Measurements from ENCODE around the gene MSH5.

The MSH5 gene

DNA sequence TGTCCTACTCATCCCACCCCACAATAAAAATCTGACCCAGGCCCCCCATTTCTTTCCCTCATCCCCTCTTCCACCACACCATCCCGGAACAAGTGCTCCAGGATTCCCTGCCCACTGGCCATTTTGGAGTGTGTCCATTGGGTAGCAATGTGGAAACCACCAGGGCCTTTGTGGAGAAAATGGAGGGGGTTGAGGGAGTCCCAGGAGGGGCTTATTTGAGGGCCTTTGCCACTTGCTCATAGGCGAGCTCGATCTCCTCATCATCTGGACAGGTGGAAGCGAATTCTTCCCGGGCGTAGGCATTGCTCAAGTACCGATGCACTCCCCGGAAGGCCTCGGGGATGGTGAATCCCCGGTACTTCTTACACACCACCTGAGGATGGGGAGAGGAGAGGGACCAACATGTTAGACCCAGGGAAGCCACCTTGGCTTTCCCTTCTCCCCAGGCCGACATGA, 9.1 kb upstream of the MSH5 start:
- DNase-seq = no peak

DNA sequence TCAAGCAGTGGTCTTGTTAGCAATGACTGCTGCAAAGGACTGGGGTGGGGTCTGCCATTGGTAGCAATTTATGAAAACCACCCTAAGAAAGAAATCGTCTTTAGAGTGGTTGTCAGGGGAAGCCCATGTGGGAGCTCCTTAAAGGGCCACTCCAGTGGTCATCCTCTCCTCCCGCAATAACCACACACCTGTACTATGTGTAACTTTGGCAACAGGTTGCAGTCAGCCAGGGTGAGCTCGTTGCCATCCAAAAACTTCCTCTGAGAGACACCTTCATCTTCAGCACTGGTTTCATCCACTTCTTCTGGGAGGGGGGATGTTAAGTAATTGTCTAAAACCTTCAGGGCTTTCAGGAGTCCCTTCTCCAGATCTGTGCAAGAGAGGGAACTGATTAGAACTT, 7.8 kb upstream of the MSH5 start:
- DNase-seq = no peak

DNA sequence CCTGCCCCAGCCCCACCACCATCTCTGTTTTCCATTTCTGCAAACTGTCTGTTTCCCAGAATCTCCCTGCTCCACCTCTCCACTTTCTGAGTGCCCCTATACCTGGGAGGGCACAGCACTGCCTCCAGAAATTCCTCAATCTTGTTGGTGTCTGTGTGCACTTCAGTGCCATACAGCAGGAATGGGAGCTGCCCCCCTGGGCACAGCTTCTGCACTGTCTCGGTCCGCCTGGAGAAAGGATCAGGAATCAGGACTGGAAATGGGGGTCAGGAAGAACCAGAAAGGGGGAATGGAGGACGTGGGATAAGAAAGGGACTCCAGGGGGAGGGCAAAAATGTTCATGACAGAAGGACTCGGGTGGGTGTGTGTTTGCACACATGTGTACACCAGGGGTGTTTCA, 6.1 kb upstream of the MSH5 start:
- no peak for DNase-seq

DNA sequence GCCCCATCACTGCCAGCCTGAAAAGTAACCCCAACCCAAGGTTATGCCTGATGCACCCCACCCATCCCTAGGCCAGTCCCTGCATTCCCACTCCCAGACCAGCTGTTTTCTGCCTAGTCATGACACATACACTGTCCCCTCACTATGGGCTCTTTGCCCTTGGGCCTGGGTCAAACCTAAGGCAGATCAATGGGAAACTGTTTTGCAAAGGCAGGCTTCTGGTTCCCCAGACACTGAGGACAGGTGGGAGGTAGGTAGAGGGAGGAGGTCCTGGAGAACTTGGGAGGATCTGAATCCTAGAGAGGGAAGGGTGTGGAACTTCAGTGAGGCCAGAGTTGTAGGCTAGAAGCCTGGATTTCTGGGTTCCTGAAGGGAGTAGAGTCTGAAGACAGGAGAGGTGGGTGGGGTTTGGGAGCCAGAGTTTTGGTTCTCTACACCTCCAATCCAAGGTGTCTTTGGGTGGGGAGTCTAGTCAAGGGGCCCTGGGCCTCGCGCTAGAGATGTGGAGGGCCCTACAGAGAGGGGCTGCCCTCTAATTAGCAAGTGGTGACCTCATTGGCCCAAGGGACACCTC, 5.5 kb upstream of the MSH5 start:
- DNase-seq = no peak

DNA sequence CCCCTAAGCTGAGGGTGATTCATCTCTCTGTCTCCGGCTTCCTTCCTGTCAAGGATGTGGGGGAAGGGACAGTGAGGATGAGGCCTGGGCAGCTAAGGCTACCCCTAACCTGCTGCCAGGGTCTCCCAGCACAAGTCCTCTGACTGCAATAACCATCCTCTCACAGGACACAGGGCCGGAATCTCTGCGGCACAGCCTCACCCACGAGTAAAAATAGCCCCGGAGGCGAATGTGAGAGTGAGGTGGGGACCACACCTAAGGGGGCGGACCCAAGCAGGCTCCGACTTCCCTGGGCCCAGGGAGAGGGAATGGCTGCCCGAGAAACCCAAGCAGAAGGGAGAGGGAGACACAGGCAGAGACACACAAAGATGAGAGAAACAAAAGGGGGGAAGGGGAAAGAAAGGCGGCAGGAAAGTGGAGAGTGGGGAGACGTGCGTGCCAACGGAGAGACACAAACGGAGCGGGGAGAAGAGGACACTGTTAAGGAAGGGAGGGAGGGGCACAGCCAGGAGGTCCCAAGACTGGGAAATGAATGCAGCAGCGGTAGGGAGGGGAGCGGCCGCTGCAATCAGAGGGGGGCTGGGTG, 4.9 kb upstream of the MSH5 start:
- DNase-seq = peak; percentile 52 to 61

DNA sequence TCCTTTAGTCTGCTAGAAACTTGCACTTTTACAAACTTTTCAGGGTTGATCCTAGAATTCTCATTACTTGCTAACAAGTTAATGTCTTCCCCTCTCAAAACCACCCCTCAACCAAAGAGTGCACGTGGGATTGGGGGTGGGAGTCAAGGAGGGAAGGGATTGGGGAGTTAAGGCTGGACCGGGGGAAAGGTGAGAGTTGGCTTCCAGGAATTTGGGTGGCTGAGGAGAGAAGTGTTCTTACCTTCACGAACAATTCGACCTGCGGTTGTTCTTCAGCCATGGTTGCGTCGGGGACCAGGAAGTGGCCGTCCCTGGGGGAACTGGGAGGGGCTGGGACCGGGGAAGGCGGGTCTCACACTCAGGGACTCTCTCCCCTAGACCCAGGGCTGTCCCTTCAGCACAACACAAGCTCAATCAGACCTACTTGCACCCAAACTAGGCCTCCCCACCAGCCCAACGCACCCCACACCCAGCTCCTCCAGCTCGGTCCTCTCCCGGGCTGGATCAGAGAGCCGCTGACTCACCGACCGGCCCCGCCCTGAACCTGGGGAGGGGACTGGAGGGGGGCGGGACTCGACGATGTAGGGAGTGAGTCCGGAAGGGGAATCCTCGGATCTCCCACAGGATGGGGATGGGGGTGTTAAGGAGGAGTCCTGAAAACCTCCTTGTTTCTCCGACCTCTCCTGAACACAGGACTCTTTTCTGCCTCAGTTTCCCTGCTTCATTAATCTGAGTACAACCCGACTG, 3.6 kb upstream of the MSH5 start, which contains the start of gene CLIC1:
Gene CLIC1 (minus strand): TSS at position 510 of the 747 bp plus-strand sequence. CDS start 230 bp downstream, at position 280.
- peak; percentile 82 to 87 for DNase-seq

DNA sequence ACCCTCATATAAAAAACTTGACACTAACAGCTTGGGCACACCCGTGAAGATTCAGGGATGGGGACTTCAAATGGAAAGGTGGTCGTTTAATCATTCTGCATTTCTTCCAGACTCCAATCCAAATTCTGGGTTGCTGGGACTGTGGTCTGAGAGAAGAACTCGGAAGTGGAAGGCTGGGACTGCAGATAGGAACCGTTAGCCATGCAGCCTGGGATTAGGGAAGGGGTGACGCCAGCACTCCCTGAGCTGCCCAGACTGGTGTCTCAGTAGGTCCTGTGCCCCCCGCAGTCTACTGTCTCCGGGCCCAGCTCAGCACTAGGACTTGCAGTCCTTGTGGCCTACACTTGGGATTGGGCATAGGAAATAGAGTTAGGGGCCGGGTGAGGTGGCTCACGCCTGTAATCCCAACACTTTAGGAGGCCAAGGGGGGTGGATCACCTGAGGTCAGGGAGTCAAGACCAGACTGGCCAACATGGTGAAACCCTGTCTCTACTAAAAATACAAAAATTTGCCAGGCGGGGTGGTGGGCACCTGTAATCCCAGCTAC, 3.0 kb upstream of the MSH5 start:
- no peak for DNase-seq

DNA sequence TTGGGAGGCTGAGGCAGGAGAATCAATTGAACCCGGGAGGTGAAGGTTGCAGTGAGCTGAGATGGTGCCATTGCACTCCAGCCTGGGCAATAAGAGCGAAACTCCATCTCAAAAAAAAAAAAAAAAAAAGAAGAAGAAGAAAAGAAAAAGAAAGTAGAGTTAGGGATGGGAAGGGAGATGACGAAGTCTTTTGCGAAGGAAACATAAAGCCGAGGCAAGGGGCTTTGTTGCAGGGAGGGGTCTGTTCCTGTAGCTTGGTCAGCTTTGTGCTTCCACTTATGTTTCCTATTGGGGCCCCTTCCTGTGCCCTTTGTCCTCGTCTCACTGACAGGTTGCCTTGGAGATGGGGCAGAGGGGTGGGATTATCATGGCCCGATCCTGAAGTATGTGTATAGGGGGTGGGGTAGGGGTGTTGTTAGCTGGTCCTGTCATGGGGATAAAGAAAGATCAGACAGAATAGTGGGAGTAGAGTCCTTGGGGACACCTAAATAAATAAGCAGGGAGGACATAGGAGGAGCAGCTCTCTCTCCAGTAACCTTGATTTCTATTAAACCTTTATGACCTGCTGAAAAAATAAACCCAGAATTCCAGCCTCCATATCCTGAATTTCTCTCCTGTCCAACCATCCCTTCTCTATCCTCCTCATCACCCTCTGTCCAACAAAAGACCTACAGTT, 2.4 kb upstream of the MSH5 start:
- DNase-seq = no peak

DNA sequence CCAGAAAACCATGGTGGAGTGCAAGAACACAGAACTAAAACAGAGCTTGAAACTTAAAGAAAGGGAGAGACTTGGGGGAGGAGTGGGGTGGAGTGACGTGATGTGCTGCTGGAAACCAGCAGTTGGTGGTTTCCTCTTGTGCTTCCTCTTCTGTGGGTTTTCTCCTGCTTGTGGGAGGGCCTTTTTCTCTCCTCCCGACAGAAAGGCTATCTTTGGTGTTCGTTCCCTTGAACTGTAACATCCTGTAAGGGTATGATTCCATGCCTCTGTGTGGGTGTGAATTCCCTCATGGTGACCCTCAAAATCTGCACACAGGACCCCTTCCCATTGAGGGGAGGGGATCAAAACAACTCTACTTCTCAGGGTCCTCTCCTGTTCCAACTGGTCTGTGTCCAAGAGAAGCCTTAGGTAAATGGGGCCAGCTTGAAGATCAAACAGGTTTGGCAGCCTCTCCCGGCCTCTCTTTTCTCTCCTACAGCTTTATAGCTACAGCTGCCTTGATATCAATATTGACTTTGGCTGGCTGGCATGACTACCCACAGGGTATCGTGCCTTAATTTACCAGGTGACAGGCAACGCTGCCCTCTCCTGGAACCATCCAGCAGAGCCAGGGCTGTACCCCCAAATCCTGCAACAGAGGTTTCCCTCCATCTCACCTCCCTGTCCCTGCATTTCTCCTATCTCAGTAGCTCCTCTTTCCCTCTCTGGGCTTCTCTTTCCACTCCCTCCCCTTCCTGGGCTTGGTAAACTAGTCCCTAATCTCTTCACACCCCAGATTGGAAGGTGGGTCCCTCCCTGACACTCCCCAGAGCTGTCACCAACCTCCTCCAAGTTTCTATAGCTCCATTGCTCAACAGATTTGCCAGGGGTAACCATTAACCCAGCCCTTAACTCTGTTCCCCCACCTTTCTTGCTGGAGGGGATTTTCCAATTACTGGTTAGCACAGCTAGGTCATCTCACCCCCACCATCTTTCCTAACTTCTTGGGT, 1.5 kb upstream of the MSH5 start:
- peak; percentile 61 to 63 for DNase-seq

DNA sequence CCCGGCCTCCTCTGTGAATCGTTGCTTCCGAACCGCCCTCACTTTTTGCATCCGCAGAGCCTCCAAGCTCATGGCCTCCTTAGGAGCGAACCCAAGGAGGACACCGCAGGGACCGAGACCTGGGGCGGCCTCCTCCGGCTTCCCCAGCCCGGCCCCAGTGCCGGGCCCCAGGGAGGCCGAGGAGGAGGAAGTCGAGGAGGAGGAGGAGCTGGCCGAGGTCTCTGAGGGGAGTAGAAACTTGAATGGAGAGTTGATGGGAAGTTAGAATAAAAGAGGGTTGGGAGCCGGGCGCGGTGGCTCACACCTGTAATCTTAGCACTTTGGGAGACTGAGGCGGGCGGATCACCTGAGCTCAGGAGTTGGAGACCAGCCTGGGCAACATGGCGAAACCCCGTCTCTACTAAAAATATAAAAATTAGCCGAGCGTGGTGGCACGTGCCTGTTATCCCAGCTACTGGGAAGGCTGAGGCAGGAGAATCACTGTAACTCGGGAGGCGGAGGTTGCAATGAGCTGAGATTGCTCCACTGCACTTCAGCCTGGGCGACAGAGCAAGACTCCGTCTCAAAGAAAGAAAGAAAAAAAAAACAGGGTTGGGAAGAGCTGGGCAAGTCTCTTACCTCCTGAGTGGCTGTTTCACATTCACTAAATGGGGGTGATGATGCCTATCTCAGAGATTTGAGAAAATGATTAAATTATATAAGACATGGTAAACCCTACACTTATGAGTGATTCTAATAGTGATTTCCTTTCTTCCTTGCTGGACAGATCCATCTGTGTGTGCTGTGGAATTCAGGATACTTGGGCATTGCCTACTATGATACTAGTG, 805 bp downstream of the MSH5 start:
- no peak for DNase-seq

DNA sequence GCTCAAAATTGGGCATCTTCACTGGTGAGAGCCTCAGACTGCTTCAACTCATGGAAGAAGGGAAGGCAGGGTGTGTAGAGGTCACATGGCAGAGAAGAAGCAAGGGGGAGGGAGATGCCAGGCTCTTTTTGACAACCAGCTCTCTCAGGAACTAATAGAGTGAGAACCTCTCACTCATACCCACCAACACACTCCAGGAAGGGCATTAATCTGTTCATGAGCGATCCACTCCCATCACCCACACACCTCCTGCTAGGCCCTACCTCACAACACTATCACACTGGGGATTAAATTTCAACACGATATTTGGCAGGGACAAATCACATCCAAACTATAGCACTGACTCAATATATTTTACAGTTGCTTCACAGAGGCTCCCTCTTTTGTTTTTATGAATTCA, 2.0 kb downstream of the MSH5 start:
- DNase-seq = no peak

DNA sequence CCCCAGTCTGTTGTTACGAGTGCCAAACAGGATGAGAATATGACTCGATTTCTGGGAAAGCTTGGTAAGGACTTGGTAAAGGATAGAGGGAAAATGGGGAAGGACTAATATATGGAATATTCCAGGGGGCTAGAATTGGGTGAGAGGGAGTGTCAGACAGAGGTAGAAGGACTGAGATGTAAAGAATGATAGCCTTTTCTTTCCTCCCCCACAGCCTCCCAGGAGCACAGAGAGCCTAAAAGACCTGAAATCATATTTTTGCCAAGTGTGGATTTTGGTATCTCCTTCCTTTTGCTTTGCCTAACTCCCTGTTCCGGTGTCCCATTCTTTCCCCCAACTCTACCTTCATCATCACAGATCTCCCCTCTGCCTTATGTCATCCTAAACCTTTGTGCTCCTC, 3.1 kb downstream of the MSH5 start:
- DNase-seq = no peak

DNA sequence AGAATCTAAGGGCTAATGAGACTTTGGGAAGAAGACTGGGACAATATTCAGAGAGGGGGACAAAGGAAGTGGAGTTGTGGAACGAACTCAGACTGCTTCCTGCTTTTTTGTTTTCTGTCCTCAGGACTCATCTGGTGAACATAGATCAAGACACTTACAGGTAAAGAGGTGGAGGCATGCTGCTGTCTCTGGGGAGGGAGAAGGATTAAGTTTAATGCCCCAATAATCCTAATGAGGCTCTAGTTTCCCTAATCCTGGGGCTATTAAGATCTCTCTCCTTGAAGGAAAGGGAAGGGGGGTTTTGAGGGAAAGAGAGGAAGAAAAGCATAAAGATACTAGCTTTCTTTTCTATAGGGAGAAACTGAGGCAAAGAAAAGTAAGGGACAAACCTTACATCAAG, 4.6 kb downstream of the MSH5 start:
- no peak for DNase-seq

DNA sequence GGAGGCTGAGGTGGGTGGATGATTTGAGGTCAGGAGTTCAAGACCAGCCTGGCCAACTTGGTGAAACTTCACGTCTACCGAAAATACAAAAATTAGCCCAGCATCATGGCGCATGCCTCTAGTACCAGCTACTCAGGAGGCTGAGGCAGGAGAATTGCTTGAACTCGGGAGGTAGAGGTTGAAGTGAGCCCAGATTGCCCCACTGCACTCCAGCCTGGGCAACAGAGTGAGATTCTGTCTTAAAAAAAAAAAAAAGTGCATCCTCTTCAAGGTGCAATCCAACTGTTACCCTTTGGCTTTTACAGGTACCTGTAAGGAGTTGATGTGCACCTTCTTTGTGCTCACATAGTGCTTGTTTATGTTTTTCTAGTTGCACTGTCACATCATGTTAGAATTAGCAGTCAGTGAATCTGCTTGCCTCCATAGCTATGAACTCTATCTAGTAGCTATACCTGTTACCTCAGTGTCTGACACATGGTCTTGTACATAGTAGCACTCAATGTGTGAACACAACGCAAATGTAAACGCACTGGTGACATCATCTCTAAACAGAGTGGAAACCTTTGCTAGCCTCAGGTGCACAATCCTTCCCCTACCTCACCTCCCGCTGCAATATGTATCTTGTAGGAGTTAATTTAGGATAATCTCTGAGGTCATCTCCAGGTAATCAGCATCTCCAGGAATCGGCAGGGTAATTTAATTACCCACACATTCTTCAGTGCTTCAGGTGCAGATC, 9.7 kb downstream of the MSH5 start:
- no peak for DNase-seq

DNA sequence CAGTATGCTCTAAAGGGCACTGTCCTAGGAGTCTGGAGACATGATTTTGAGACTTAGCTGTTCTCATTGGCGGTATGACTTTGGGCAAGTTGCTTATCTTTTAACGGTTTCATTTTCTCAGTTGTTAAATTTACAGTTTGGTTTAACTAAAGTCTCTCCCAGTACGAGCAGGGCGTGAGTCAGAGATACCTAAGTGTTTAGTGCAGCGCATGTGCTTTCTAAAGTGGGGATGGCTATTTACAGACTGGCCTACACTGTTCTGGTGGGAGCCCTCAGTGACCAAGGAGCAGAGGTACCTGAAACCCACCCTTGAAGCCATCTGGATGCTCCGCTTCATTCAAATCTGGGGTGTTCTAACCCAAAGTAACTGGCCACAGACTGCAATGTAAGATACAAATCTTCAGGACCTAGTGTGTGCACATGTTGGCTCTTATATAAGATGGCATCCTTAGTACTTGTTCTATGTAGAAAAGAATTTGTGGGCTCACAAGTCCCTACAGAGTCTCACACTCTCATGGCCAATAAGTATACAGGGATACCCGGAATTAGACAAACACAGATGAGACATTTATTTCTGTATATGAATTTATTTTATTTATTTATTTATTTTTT, 10.7 kb downstream of the MSH5 start:
- no peak for DNase-seq

DNA sequence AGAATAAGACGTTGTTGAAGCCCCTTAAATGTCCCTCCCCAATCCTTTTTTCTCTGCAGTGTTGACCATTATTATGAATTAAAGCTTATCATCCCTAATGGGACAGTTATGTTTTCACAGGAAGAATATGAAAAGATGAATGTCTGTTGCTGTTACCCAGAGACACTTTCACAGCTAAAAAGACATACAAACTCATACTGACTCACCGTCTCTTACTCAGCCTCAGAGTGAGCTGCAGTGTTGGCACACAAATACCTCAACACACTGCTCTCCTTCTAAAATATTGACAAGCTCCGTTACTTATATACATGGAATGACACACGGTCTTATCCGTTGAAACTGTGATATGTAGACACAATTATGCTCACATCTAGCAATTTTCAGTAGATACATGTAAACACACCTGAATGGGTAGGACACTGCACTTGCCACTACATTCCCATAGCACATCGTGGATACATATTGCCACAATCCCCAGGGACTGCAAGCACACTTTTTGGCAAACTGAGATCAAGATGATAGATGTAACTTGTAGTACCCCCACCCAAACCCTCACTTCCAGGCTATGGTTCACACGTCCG, 13.0 kb downstream of the MSH5 start:
- DNase-seq = no peak

DNA sequence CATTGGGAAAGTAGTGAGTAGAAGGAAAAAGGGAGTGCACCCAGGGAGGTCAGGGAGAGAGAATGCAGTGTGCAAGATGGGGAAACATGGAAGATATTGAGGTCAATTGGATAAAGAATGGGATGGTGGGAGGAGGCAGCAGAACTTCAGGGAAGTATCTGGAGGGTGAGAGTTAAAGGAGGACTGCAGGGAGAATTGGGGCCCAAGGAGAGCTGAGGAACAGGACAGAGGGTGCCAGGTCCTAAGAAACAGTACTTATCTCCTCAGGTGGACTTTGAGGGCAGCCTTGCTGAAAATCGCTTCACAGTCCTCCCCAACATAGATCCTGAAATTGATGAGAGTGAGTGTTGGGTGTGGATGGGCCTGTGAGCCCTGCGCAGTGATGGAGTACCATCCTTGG, 18.5 kb downstream of the MSH5 start:
- no peak for DNase-seq

DNA sequence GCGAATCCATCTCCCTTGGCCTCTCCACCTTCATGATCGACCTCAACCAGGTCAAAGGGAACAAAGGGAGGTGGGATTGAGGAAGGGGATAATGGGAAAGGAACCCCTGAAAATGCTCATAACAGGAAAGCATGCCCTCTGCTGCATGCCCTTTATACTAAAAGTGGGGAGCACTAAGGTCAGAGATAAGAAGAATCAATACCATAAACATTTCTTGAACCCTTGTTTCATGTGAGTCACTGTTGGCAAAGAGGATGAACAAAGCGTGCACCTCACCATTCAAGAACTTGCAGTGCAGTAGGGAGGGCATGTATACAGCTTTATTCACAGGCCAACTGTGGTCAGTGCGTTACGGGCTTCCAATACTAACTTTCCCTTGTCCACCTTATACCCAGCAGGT, 21.0 kb downstream of the MSH5 start:
- DNase-seq = no peak

DNA sequence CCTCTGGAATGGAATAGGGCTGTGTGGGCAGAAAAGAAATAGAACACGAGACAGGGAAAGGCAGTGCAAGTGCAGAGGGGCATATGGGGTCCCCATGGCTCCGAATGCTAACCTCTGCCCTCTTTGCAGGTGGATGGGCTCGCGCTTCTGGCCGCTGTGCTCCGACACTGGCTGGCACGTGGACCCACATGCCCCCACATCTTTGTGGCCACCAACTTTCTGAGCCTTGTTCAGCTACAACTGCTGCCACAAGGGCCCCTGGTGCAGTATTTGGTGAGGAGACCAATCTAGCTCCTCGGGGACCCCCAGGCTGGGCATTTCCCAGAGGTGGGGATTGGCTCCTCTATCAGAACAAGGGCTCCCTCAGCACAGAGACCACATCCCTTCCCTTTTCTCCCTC, 21.5 kb downstream of the MSH5 start:
- no peak for DNase-seq

DNA sequence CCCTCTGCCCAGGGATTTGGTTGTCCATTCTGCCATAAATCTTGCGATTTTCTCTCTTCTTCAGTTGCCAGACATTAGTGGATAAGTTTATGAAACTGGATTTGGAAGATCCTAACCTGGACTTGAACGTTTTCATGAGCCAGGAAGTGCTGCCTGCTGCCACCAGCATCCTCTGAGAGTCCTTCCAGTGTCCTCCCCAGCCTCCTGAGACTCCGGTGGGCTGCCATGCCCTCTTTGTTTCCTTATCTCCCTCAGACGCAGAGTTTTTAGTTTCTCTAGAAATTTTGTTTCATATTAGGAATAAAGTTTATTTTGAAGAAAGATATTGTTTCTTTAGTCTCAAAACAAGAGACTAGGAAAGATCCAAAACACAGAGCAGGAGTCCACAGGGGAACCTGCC, 22.6 kb downstream of the MSH5 start, which contains the start of gene SAPCD1:
Gene SAPCD1 (plus strand): TSS at position 301 of the 400 bp plus-strand sequence. CDS start 399 bp downstream, outside the sequence.
- no peak for DNase-seq

All from stimulated activated CD4-positive, alpha-beta T cell treated with anti-CD3 and anti-CD28 coated beads, Interleukin-2, amount 100 ng/mL, for 24 hours (primary cell).